Mesendoderm (in vitro differentiated cells): ENCODE results near the gene AFDN.

Experiments
- DNase-seq: peaks from one replicate; pipeline ENCODE4 v3.0.0; 2013
- H2AK5ac ChIP-seq: 2 replicates; pipeline ENCODE4 v1.6.1; 2013; ENCODE audit warnings: low read length, inconsistent platforms
- H2BK120ac ChIP-seq: 2 replicates; pipeline ENCODE4 v1.6.1; 2013; ENCODE audit warnings: low read depth, mild to moderate bottlenecking, low read length, moderate library complexity, mixed read lengths
- H2BK15ac ChIP-seq: replicated peaks from 2 replicates; pipeline ENCODE4 v1.6.1; 2013; ENCODE audit warnings: low read depth, mild to moderate bottlenecking, moderate library complexity
- H2BK5ac ChIP-seq: 2 replicates; pipeline ENCODE4 v1.6.1; 2013; ENCODE audit warnings: low read length, inconsistent platforms
- H3K18ac ChIP-seq: 2 replicates; pipeline ENCODE4 v1.6.1; 2013; ENCODE audit warnings: mild to moderate bottlenecking, low read length, mixed read lengths
- H3K23ac ChIP-seq: one replicate; pipeline ENCODE4 v1.6.1; 2013; ENCODE audit warnings: low read length
- H3K27ac ChIP-seq: 2 replicates; pipeline ENCODE4 v1.5.1; 2013; ENCODE audit warnings: low read depth, mild to moderate bottlenecking, inconsistent platforms, low read length, moderate library complexity
- H3K27me3 ChIP-seq: 2 replicates; pipeline ENCODE4 v1.6.1; 2013; ENCODE audit warnings: low read length, control low read depth, mild to moderate bottlenecking, inconsistent platforms; ENCODE audit not compliant: insufficient read depth, poor library complexity
- H3K36me3 ChIP-seq: 2 replicates; pipeline ENCODE4 v1.6.1; 2013; ENCODE audit warnings: low read length, inconsistent platforms; ENCODE audit not compliant: control insufficient read depth, insufficient read depth
- H3K4ac ChIP-seq: one replicate; pipeline ENCODE4 v1.6.1; 2013; ENCODE audit warnings: low read depth, mild to moderate bottlenecking, low read length, moderate library complexity
- H3K4me1 ChIP-seq: 2 replicates; pipeline ENCODE4 v1.6.1; 2013; ENCODE audit warnings: low read depth, low read length, inconsistent platforms; ENCODE audit not compliant: control insufficient read depth
- H3K4me2 ChIP-seq: 2 replicates; pipeline ENCODE4 v1.6.1; 2013; ENCODE audit warnings: low read length
- H3K4me3 ChIP-seq: 2 replicates; pipeline ENCODE4 v1.5.1; 2013; ENCODE audit warnings: mild to moderate bottlenecking, low read length
- H3K56ac ChIP-seq: one replicate; pipeline ENCODE4 v1.6.1; 2013; ENCODE audit warnings: low read length
- H3K79me1 ChIP-seq: 2 replicates; pipeline ENCODE4 v1.6.1; 2013; ENCODE audit warnings: low read length, inconsistent platforms
- H3K79me2 ChIP-seq: 2 replicates; pipeline ENCODE4 v1.6.1; 2013; ENCODE audit warnings: mild to moderate bottlenecking, low read length; ENCODE audit not compliant: control insufficient read depth, insufficient read depth
- H3K9ac ChIP-seq: 2 replicates; pipeline ENCODE4 v1.6.1; 2013; ENCODE audit warnings: low read length, inconsistent platforms
- H4K5ac ChIP-seq: one replicate; pipeline ENCODE4 v1.6.1; 2013; ENCODE audit warnings: low read length
- H4K8ac ChIP-seq: one replicate; pipeline ENCODE4 v1.6.1; 2013; ENCODE audit warnings: low read depth, mild to moderate bottlenecking, control low read depth, low read length, moderate library complexity
- WGBS: extraction: QIAGEN DNeasy Blood & Tissue Kit; methylation state at CpG from one replicate; pipeline ENCODE4 v1.1.7; 2013; ENCODE audit warnings: low lambda C conversion rate, missing lambda C conversion rate; ENCODE audit not compliant: insufficient coverage; ENCODE audit errors: extremely low coverage; 5-methylcytosine and 5-hydroxymethylcytosine counted together

Gene AFDN

DNA sequence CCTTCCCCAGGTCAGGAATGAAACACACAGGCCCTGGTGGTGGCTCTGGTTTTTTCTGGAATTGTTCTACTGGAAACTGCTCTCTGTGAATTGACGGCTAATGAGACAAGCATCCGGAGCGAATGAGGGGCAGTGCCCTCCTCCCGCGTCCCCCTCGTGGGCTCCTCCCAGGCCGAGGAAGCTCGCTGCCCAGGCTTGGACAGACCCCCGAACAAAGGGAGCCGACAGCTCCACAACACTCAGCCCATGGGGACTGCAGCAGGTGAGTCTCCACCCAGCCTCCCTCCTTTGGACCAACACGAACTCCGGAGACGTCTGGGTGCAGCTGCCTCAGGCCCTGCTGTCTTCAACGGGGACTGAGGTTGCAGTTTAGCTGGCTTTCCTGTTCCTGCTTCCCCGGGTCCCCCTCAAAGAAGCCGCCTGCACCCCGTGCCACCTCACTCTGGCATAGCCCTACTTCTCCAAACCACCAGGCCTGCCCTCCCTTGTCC lies 31.3 kb upstream of the AFDN start:
- Histone ChIP-seq H4K8ac (no peak overlapping the region), H3K79me1 (no peaks in the 10 kb centered on the region), H3K4me2 (no peak overlapping the region), H3K56ac (peak overlapping the region; percentile 6), H2AK5ac (peak overlapping the region; percentile 5), H3K23ac (no peak overlapping the region), H3K27me3 (no peaks in the 10 kb centered on the region), H2BK120ac (no peak overlapping the region), H4K5ac (no peak overlapping the region), H3K36me3 (no peaks in the 10 kb centered on the region), H2BK15ac (no peak overlapping the region), H3K79me2 (no peaks in the 10 kb centered on the region), H3K4me1 (peaks cover 7% of the 10 kb centered on the region), H3K27ac (no peak overlapping the region), H2BK5ac (no peak overlapping the region), H3K18ac (no peak overlapping the region), H3K9ac (no peak overlapping the region), H3K4me3 (no peak overlapping the region), H3K4ac (no peak overlapping the region)
- WGBS, result no CpG with 5 or more reads among the region's 17 CpGs
- DNase-seq, result no peak

GRCh38 chr6:167795874-167796191 lies 30.9 kb upstream of the AFDN start:
- Histone ChIP-seq H4K8ac (no peak overlapping the region), H3K27me3 (no peaks in the 10 kb centered on the region)

DNA sequence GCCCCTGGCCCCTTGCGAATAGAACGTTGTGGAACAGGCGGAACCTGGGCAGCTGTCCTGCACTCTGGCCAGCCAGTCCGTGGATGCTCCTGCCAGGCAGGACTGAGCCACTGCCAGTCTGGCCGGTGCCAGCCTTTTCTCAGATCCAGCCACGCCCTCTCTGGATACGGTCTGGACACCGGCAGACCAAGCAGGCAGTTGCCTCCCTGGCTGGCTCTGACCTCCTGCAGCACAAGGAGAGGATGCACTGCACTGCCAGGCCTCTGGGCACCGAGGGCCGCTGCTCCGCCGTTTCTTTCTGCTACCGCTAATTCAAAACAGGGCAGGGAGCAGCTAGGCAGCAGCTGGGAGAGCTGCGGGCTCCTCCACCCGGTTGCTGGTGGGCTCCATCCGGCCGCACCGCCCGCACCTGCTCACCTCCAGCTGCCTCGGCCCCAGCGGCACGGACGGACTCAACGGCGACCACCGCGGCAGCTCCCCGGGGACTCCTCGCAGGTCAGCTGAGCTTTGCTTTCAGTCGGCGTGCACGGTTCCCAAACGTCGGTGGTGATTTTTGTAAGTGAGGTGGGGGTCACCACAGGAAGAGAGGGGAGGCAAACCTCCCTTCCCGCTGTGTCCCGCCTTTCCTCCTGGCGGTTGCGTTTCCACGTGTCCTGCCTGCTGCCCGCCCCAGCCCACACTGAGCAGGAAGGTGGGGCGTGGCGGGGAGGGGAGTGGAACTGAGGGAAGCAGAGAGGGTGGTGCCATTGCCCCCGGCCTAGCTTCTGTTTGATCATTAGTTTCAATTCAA lies 30.3 kb upstream of the AFDN start:
- Histone ChIP-seq H4K5ac (no peak overlapping the region), H3K4me3 (no peak overlapping the region), H2AK5ac (no peak overlapping the region), H3K27ac (no peak overlapping the region), H3K18ac (no peak overlapping the region), H3K36me3 (no peaks in the 10 kb centered on the region), H3K4me1 (peaks cover 7% of the 10 kb centered on the region), H2BK15ac (no peak overlapping the region), H2BK5ac (no peak overlapping the region), H3K23ac (no peak overlapping the region), H3K4me2 (no peak overlapping the region), H3K79me2 (no peaks in the 10 kb centered on the region), H2BK120ac (no peak overlapping the region), H3K79me1 (no peaks in the 10 kb centered on the region), H3K9ac (no peak overlapping the region), H3K4ac (no peak overlapping the region), H4K8ac (no peak overlapping the region), H3K56ac (peak overlapping the region; percentile 35), H3K27me3 (no peaks in the 10 kb centered on the region)
- DNase-seq, result no peak
- WGBS, result no CpG with 5 or more reads among the region's 43 CpGs

More at GRCh38 chr6:167795874-167796191, 30.9 kb upstream of the AFDN start:
- H3K4ac ChIP-seq, result no peak overlapping the region
- no peak overlapping the region for H3K27ac ChIP-seq
- H3K79me2 ChIP-seq, result no peaks in the 10 kb centered on the region
- no peak for DNase-seq
- no peak overlapping the region for H3K9ac ChIP-seq
- H2BK120ac ChIP-seq, result no peak overlapping the region
- no peaks in the 10 kb centered on the region for H3K36me3 ChIP-seq
- H2AK5ac ChIP-seq, result no peak overlapping the region
- no peak overlapping the region for H3K4me2 ChIP-seq
- H2BK15ac ChIP-seq, result no peak overlapping the region
- no peak overlapping the region for H3K56ac ChIP-seq
- H2BK5ac ChIP-seq, result no peak overlapping the region
- H3K23ac ChIP-seq, result no peak overlapping the region
- peaks cover 7% of the 10 kb centered on the region for H3K4me1 ChIP-seq
- H3K79me1 ChIP-seq, result no peaks in the 10 kb centered on the region
- no peak overlapping the region for H3K18ac ChIP-seq
- no CpG with 5 or more reads among the region's 10 CpGs for WGBS
- no peak overlapping the region for H4K5ac ChIP-seq
- H3K4me3 ChIP-seq, result no peak overlapping the region

- no peak overlapping the region for H3K9ac ChIP-seq
- no peak overlapping the region for H3K27ac ChIP-seq
- H4K5ac ChIP-seq, result no peak overlapping the region
- no peak overlapping the region for H3K4ac ChIP-seq
- peak overlapping the region; percentile 66 for H3K56ac ChIP-seq
- H3K36me3 ChIP-seq, result no peaks in the 10 kb centered on the region
- H3K4me3 ChIP-seq, result no peak overlapping the region
- H3K4me2 ChIP-seq, result no peak overlapping the region
- no peak overlapping the region for H4K8ac ChIP-seq
- no peak overlapping the region for H3K18ac ChIP-seq
- H2BK5ac ChIP-seq, result peak overlapping the region; percentile 81
- no peak overlapping the region for H2BK120ac ChIP-seq
- no peak overlapping the region for H3K23ac ChIP-seq
- no peaks in the 10 kb centered on the region for H3K79me2 ChIP-seq
- H3K27me3 ChIP-seq, result no peaks in the 10 kb centered on the region
- H2BK15ac ChIP-seq, result no peak overlapping the region
- H3K4me1 ChIP-seq, result peaks cover 7% of the 10 kb centered on the region
- WGBS, result no CpG with 5 or more reads among the region's 31 CpGs
- DNase-seq, result no peak
- H3K79me1 ChIP-seq, result no peaks in the 10 kb centered on the region
- H2AK5ac ChIP-seq, result peak overlapping the region; percentile 60
Measured at GRCh38 chr6:167797011-167797471, 29.7 kb upstream of the AFDN start.

DNA sequence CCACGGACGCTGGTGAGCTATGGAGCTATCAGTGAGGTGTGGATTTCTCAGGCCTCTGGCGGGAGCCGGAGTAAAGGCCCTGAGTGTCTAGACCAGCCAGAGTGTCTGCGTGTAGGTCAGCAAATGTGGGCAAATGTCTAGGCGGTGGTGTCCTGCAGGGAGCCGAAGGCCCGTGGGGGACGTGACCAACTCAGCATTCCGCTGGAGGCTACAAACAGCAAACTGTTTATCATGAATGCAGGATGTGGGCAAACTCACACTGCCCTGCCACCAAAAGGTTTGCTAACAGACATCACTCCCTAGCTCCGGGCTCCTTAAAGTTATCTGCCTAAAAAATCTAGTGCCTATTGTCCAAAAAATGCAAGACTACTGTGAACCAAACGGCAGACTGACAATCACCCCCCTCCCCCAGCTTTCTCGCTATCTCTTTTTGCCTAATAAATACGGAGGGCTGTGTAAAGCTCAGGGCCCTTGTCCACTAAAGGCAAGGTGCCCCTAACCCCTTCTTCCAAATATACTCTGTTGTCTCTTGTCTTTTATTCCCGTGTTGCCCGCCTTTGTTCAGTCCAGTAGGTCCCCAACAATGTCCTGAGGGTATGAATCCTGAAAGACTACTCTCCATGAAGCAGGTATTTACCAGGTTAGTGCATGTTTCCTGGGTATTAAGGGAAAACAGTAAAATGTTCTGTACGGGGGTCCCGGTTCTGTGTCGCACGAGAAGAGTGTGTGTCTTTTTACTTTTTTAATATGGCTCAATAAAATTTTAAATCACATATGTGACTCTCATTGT lies 29.0 kb upstream of the AFDN start:
- DNase-seq, result peak; percentile 64
- H3K4ac ChIP-seq, result no peak overlapping the region
- H3K4me3 ChIP-seq, result no peak overlapping the region
- no peak overlapping the region for H2BK120ac ChIP-seq
- H3K27me3 ChIP-seq, result no peaks in the 10 kb centered on the region
- H3K79me1 ChIP-seq, result no peaks in the 10 kb centered on the region
- H3K9ac ChIP-seq, result no peak overlapping the region
- H2AK5ac ChIP-seq, result no peak overlapping the region
- H3K27ac ChIP-seq, result no peak overlapping the region
- H3K79me2 ChIP-seq, result no peaks in the 10 kb centered on the region
- no peak overlapping the region for H4K8ac ChIP-seq
- H3K18ac ChIP-seq, result no peak overlapping the region
- peaks cover 7% of the 10 kb centered on the region for H3K4me1 ChIP-seq
- H3K56ac ChIP-seq, result peak overlapping the region; percentile 66
- H2BK15ac ChIP-seq, result no peak overlapping the region
- WGBS, result no CpG with 5 or more reads among the region's 20 CpGs
- H2BK5ac ChIP-seq, result peak overlapping the region; percentile 81
- no peaks in the 10 kb centered on the region for H3K36me3 ChIP-seq
- no peak overlapping the region for H4K5ac ChIP-seq
- no peak overlapping the region for H3K4me2 ChIP-seq
- H3K23ac ChIP-seq, result no peak overlapping the region
